H1 (cell line): ENCODE measurements around the gene NCAM1. TPM values are rescaled to one million over a fixed set of nuclear protein-coding genes. Genes with fewer than 3 reads are reported as not detected.

Experiments
- FOSL1 ChIP-seq: IDR thresholded peaks from 2 replicates; pipeline ENCODE4 v1.6.1; 2011; ENCODE audit warnings: mild to moderate bottlenecking, low read depth, low read length, moderate library complexity; ENCODE audit not compliant: insufficient read depth
- PHF8 ChIP-seq: fragments of 200-600 bp; sonication (generic); conservative IDR thresholded peaks from 2 replicates; pipeline ENCODE4 v1.7.1; 2012; ENCODE audit warnings: low read depth, mild to moderate bottlenecking, inconsistent platforms, low read length, moderate library complexity
- polyA plus RNA-seq, 7 experiments: library from polyadenylated mRNA; depleted of rRNA in 3 of 7; stranded (reverse) in 5 of 7; unstranded in 2 of 7; fragments of >200 nt in 5 of 7; fragments of 200-250 nt in 2 of 7; gene quantifications; 1 replicate in 5 of 7; 2 replicates in 1 of 7; 4 replicates in 1 of 7; pipeline versions ENCODE4 v1.2.1 to v1.2.3, GENCODE V29; 2011 to 2013; ENCODE audit warnings: missing spikeins in 2 of 7, mixed read lengths in 2 of 7
- total RNA-seq: library from RNA; stranded (reverse); fragmentation: NEBNext Ultra II Directional; extraction: Animal tissue kit (Norgen Biotek cat#: 25700); gene quantifications from 2 replicates; pipeline ENCODE4 v1.2.1, GENCODE V29; 2021

NCAM1 gene
- total and polyA plus RNA-seq, 2 of the 8 experiments (the other 6 are each of a cell fraction or from before 2014, with no cell fraction given) = 3.1 to 4.3 TPM

DNA sequence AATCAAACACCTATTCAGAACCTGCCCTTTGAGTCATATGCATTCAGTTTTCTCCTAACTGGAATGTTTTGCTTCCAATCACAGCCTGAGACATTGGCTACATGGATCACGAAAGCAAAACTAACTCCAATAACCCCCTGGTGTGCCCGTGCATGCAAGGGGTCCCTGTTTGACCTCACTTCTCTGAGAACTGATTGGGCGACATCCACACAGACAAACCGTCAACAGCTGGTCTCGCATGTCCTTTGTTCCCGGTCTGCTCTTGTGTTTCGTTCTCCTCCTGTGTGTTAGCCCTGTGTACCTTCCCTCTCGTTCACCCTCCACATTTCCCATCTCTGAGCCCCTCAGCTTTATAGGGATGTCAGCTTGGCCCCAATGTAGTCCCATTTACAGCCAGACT, 286.0 kb downstream of the NCAM1 start (continued):
- TF ChIP-seq PHF8 (no peak), FOSL1 (no peak)
- TF ChIP-seq, all 59 proteins: peak for 0
